Heart right ventricle (tissue), 16 donors: ENCODE measurements around the gene FYB1. TPM values are rescaled to one million over a fixed set of nuclear protein-coding genes. Genes with fewer than 3 reads are reported as not detected.
A peak's percentile ranks its signal among the peaks of the same experiment; 100 is the strongest.

Experiments
- ATAC-seq, 8 donors: fragments of 200-7000 bp; cut with Tn5 transposase; one replicate each; pipeline ENCODE4 v1.9.1; 2020; ENCODE audit warnings: mild to moderate bottlenecking in 8 of 8, moderate library complexity in 8 of 8, moderate number of reproducible peaks in 1 of 8
- DNase-seq, 2 donors: peaks; one replicate each; pipeline ENCODE4 v3.0.0-alpha.2; 2020
- H3K27ac ChIP-seq, 10 donors: fragments of 200-600 bp; sonication (generic) in 2 of 10; one replicate each; pipeline versions ENCODE4 v1.5.0 to v1.8.0; 2020 to 2022; ENCODE audit warnings: mild to moderate bottlenecking in 3 of 10
- H3K27me3 ChIP-seq, 7 donors: fragments of 200-600 bp; one replicate each; pipeline ENCODE4 v1.8.0; 2021 to 2022; ENCODE audit warnings: mild to moderate bottlenecking in 2 of 7
- H3K36me3 ChIP-seq, 9 donors: fragments of 200-600 bp; sonication (generic) in 1 of 9; one replicate each; pipeline versions ENCODE4 v1.5.0 to v1.8.0; 2020 to 2022; ENCODE audit warnings: mild to moderate bottlenecking in 2 of 9
- H3K4me1 ChIP-seq, 9 donors: fragments of 200-600 bp; sonication (generic) in 1 of 9; one replicate each; pipeline versions ENCODE4 v1.5.0 to v1.8.0; 2020 to 2022; ENCODE audit warnings: mild to moderate bottlenecking in 4 of 9
- H3K4me3 ChIP-seq, 10 donors: fragments of 200-600 bp; sonication (generic) in 2 of 10; one replicate each; pipeline versions ENCODE4 v1.5.0 to v1.8.0; 2020 to 2022; ENCODE audit warnings: mild to moderate bottlenecking in 7 of 10, moderate library complexity in 2 of 10
- H3K9me3 ChIP-seq, 11 donors: fragments of 200-600 bp in 10 of 11; sonication (generic) in 2 of 11; one replicate each; pipeline versions ENCODE4 v1.5.0 to v1.8.0; 2013 to 2022; ENCODE audit warnings: mild to moderate bottlenecking in 2 of 11, control low read depth in 1 of 11, moderate library complexity in 1 of 11
- WGBS, 2 donors: extraction: QIAGEN DNeasy Blood & Tissue Kit; methylation state at CpG; one replicate each; pipeline ENCODE4 v1.1.7; 2013; ENCODE audit warnings: inconsistent platforms in 1 of 2; 5-methylcytosine and 5-hydroxymethylcytosine counted together
- intact Hi-C, 10 donors: fragments of 100-400 bp; cut with DNase I; formaldehyde crosslinking; loops; one replicate each; pipeline versions ENCODE4 v1.11.1 to v1.14.2; 2022
- polyA plus RNA-seq, 2 donors: library from polyadenylated mRNA; stranded (reverse); fragments of 200-250 nt; gene quantifications; one replicate each; pipeline ENCODE4 v1.2.3, GENCODE V29; 2013
- total RNA-seq, 10 donors: library from RNA; stranded (reverse); fragmentation: NEBNext Ultra II Directional in 3 of 10; extraction: Animal tissue kit (Norgen Biotek cat#: 25700) in 3 of 10; gene quantifications; one replicate each; pipeline versions ENCODE4 v1.2.1 to v1.2.4, GENCODE V29; 2021 to 2023
- TF ChIP-seq, protein P1 (sequence below), 9 donors: fragments of 200-600 bp; sonication (generic) in 2 of 9; IDR thresholded peaks; one replicate each; pipeline versions ENCODE4 v1.5.0 to v1.8.0; 2021 to 2022; ENCODE audit warnings: antibody characterized with exemption in 9 of 9, mild to moderate bottlenecking in 5 of 9, moderate library complexity in 1 of 9
- donor health status: Arrhythmogenic right ventricular cardiomyopathy.
- donor health status: ischemic (EF 13 %, LVEDD 7.1; RV severe dilation, severe dysfunction).
- donor health status: healthy with polysubstance abuse.
- donor health status: DM: no; HTN: yes; CAD: no.
- donor health status: DM: no; HTN: no; CAD: no.
- donor health status: ischemic (EF 25% LVEDD 6.9; RV normal size, moderate dysfunction).
- donor health status: ischemic (EF 25% LVEDD 5.7; RV mildly dilated, moderate dysfunction).
- donor health status: healthy.
- donor health status: DM: yes; HTN: yes; CAD: no.
- donor health status: Ischemic cardiomyopathy.
- donor health status: ischemic (EF 35%, LVEDD 5.7; RV mildly dilated, moderate dysfunction).
- donor health status: nonischemic (EF 11% LVEDD 7.7; RV severe dilation, severe dysfunction).
- donor health status: DM: yes; HTN: yes; CAD: no.
- donor health status: PGD.
- donor health status: ischemic (EF 29% LVEDD 5.4; RV normal size, mild dysfunction).
- donor health status: nonischemic (EF 23%, LVEDD 6.1; RV moderate dilation, normal function).

FYB1 gene
- total and polyA plus RNA-seq, 12 donors: 0.61 to 33.8 (median 2.3) TPM

DNA sequence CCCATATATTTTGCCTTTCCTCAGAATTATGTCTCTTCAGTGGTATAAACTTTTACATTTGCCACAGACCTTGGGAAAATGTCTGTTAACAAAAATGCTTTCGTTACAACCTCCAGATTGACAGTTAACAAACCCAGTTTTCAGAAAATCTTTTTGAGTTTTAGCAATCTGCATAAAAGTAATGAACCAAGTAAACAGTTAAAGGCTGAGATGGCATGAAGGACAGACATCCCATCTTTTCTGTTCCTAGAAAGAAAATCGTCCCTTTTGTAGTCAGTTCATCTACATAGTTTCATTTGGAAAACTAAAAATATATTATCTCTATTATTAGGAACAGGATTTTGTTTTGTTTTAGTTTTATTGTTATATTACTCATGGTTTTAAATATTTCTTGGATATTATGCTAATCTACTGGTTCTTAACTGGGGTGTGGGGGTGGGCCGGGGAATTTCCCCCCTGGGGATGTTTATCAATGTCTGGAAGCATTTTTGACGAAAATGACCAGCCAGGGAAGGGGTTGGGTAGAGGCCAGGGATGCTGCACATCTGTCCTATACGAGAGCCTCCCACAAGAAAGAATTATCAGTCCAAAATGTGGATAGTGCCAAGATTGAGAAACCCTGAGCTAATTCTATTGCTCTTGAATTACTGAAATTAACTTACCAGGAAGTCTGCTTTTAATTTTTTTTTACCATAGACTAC lies 11.9 kb downstream of the FYB1 start:
- peak overlapping the region in 1 of 10 donors; percentile 78 for H3K27ac ChIP-seq
- 47 to 52% methylated on average over 5 of the region's 5 CpGs for whole genome bisulfite sequencing, 2 donors
- TF ChIP-seq, protein P1, sequence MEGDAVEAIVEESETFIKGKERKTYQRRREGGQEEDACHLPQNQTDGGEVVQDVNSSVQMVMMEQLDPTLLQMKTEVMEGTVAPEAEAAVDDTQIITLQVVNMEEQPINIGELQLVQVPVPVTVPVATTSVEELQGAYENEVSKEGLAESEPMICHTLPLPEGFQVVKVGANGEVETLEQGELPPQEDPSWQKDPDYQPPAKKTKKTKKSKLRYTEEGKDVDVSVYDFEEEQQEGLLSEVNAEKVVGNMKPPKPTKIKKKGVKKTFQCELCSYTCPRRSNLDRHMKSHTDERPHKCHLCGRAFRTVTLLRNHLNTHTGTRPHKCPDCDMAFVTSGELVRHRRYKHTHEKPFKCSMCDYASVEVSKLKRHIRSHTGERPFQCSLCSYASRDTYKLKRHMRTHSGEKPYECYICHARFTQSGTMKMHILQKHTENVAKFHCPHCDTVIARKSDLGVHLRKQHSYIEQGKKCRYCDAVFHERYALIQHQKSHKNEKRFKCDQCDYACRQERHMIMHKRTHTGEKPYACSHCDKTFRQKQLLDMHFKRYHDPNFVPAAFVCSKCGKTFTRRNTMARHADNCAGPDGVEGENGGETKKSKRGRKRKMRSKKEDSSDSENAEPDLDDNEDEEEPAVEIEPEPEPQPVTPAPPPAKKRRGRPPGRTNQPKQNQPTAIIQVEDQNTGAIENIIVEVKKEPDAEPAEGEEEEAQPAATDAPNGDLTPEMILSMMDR (IDR thresholded peaks at IDR 0.05): no peak
- ATAC-seq (no peak), DNase-seq (no peak)
- peaks cover 0 to 5% (median 0%) of the 10 kb centered on the region in 7 donors for H3K27me3 ChIP-seq
- intact Hi-C loops: no loop called here
- no peak overlapping the region for H3K4me3 ChIP-seq
- H3K36me3 ChIP-seq: peaks cover 0 to 2% (median 0%) of the 10 kb centered on the region in 9 donors
- H3K9me3 ChIP-seq: no peaks in the 10 kb centered on the region
- H3K4me1 ChIP-seq: peaks cover 0 to 96% (median 0%) of the 10 kb centered on the region in 9 donors

GRCh38 chr5:39206630-39207321 lies 12.6 kb downstream of the FYB1 start:
- Histone ChIP-seq H3K36me3 (peaks cover 0 to 4% (median 0%) of the 10 kb centered on the region in 9 donors), H3K4me1 (peaks cover 0 to 96% (median 0%) of the 10 kb centered on the region in 9 donors), H3K4me3 (no peak overlapping the region), H3K9me3 (no peaks in the 10 kb centered on the region), H3K27me3 (peaks cover 0 to 5% (median 0%) of the 10 kb centered on the region in 7 donors), H3K27ac (peak overlapping the region in 1 of 10 donors; percentile 18)
- TF ChIP-seq, protein P1 (IDR thresholded peaks at IDR 0.05): no peak
- intact Hi-C loops: no loop called here
- ATAC-seq: no peak
- 78 to 82% methylated on average over 3 of the region's 3 CpGs for WGBS, 2 donors
- DNase-seq: no peak

DNA sequence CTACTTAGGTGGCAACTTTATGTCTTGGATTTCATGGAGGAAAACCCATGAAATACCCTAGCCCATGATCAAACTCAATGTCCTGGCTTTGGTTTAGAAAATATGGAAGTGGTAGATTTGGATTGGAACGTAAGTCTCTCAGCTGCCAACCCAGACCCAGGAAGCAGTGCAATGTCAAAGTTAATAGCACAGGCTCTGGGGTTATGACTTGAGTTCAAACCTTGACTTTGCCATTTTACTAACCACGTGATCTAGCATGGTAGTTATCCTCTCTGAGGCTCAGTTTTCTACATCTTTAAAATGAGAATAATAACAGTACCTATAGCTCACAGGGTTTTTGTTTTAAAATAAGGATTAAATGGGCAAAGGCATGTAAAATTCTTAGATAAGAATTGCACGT lies 13.8 kb downstream of the FYB1 start:
- TF ChIP-seq, protein P1 (IDR thresholded peaks at IDR 0.05): no peak
- Histone ChIP-seq H3K4me1 (peaks cover 0 to 96% (median 0%) of the 10 kb centered on the region in 9 donors), H3K27ac (peak overlapping the region in 1 of 10 donors; percentile 81), H3K27me3 (peaks cover 0 to 5% (median 0%) of the 10 kb centered on the region in 7 donors), H3K4me3 (no peak overlapping the region), H3K36me3 (peaks cover 0 to 4% (median 0%) of the 10 kb centered on the region in 9 donors), H3K9me3 (no peaks in the 10 kb centered on the region)
- DNase-seq (no peak), ATAC-seq (no peak)
- WGBS, 2 donors: 76 to 86% methylated on average over 3 of the region's 3 CpGs
- intact Hi-C loops: no loop called here

DNA sequence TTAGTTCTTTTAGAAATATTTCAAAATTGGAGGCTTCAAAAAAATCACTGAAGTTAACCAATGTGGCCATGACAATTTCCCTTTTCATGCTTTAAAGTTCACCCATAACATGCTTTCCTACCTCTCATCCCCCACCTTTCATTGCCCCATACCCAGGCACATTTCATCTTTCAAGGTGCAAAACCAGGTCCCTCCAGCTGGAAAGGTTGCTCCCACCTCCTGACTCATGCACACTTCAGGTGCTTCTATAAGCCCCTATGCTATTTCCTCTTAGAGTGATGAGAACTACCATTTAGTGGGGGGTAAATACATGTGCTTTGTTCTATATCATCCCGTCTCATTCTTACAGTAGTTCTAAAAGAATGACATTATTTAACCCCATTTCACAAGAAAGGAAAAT lies 15.4 kb downstream of the FYB1 start:
- peaks cover 0 to 80% (median 0%) of the 10 kb centered on the region in 9 donors for H3K4me1 ChIP-seq
- peak overlapping the region in 1 of 10 donors; percentile 81 for H3K27ac ChIP-seq
- TF ChIP-seq, protein P1 (IDR thresholded peaks at IDR 0.05): no peak
- no peaks in the 10 kb centered on the region for H3K9me3 ChIP-seq
- H3K36me3 ChIP-seq: peaks cover 0 to 4% (median 0%) of the 10 kb centered on the region in 9 donors
- 84 to 96% methylated on average over 1 of the region's 1 CpG for WGBS, 2 donors
- intact Hi-C loops: no loop called here
- ATAC-seq: no peak
- no peak for DNase-seq
- H3K27me3 ChIP-seq: peaks cover 0 to 5% (median 0%) of the 10 kb centered on the region in 7 donors
- H3K4me3 ChIP-seq: peak overlapping the region in 1 of 10 donors; percentile 48
